Osteoblast (primary cell): Measurements from ENCODE around the gene GPR55. TPM values are rescaled to one million over a fixed set of nuclear protein-coding genes. Genes with fewer than 3 reads are reported as not detected.
"Not testable (repeated sequence)": the region's sequence is repeated elsewhere in the genome, so short reads cannot be mapped to it uniquely, and the experiment has no call there.

Experiments used
- DNase-seq: peaks from one replicate; pipeline ENCODE4 v3.0.0; 2011; ENCODE audit warnings: low spot score, mixed read lengths; ENCODE audit not compliant: insufficient read length; ENCODE audit errors: missing footprints
- H2AFZ ChIP-seq: 2 replicates; pipeline ENCODE4 v1.6.0; 2011; ENCODE audit warnings: mild to moderate bottlenecking, low read length
- H3K27ac ChIP-seq: 2 replicates; pipeline ENCODE4 v1.5.1; 2011; ENCODE audit warnings: mild to moderate bottlenecking, low read depth, low read length, moderate library complexity
- H3K27me3 ChIP-seq: 2 replicates; pipeline ENCODE4 v1.6.0; 2012; ENCODE audit warnings: mild to moderate bottlenecking, control low read depth, inconsistent platforms, low read length, moderate library complexity; ENCODE audit not compliant: insufficient read depth
- H3K36me3 ChIP-seq: 2 replicates; pipeline ENCODE4 v1.5.1; 2011; ENCODE audit warnings: mild to moderate bottlenecking, low read length, control low read depth, moderate library complexity; ENCODE audit not compliant: insufficient read depth
- H3K4me1 ChIP-seq: 2 replicates; pipeline ENCODE4 v1.5.1; 2011; ENCODE audit warnings: mild to moderate bottlenecking, low read length, control low read depth, moderate library complexity; ENCODE audit not compliant: insufficient read depth
- H3K4me2 ChIP-seq: 2 replicates; pipeline ENCODE4 v1.6.0; 2011; ENCODE audit warnings: mild to moderate bottlenecking, low read length; ENCODE audit not compliant: insufficient read depth
- H3K4me3 ChIP-seq: fragments of 200-600 bp; sonication (generic); 3 replicates; pipeline ENCODE4 v1.5.1; 2012; ENCODE audit warnings: mild to moderate bottlenecking, low read length, inconsistent platforms; ENCODE audit not compliant: insufficient read depth
- H3K79me2 ChIP-seq: 2 replicates; pipeline ENCODE4 v1.6.0; 2012; ENCODE audit warnings: mild to moderate bottlenecking, low read length, control low read depth, inconsistent platforms; ENCODE audit not compliant: insufficient read depth
- H3K9me3 ChIP-seq: 2 replicates; pipeline ENCODE4 v1.5.1; 2011; ENCODE audit warnings: low read depth, low read length, control low read depth
- H4K20me1 ChIP-seq: 2 replicates; pipeline ENCODE4 v1.6.0; 2012; ENCODE audit warnings: mild to moderate bottlenecking, low read length, control low read depth; ENCODE audit not compliant: insufficient read depth
- total RNA-seq: library from RNA; depleted of rRNA; stranded (reverse); fragments of >200 nt; gene quantifications from 2 replicates; pipeline ENCODE4 v1.2.3, GENCODE V29; 2012
- TF ChIP-seq, protein P1 (sequence below): IDR thresholded peaks from 2 replicates; pipeline ENCODE4 v1.5.1; 2011; ENCODE audit warnings: mild to moderate bottlenecking, low read depth, low read length, moderate library complexity; ENCODE audit errors: extremely low read depth

GPR55 gene
- total RNA-seq, 1 donor: not detected

DNA sequence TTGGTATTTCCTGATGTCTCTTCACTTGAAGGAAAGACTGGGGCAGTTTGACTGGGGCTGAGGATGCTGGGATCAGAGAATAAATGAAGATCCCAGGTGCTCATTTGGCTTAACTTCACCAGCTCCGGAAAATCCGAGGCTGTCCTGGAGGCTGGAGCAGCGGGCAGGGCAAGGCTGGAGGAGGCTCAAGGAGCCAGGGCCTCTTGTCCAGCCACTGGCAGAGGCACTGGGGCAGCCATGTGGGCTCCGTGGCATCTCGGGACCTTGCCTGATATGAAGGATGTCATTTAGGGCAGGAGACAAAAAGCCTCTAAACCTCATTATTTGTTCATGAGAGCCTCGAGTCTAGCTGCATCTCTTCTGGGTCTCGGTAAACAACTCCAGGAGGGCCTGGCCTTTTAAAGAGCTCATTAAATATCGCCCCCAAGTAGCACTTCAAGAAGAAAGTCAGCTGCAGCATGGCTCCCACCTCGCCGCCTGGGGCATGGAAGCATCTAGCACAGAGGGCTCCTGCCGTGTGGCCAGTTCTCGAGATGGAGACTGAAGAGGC lies 13.5 kb upstream of the GPR55 start:
- TF ChIP-seq, protein P1, sequence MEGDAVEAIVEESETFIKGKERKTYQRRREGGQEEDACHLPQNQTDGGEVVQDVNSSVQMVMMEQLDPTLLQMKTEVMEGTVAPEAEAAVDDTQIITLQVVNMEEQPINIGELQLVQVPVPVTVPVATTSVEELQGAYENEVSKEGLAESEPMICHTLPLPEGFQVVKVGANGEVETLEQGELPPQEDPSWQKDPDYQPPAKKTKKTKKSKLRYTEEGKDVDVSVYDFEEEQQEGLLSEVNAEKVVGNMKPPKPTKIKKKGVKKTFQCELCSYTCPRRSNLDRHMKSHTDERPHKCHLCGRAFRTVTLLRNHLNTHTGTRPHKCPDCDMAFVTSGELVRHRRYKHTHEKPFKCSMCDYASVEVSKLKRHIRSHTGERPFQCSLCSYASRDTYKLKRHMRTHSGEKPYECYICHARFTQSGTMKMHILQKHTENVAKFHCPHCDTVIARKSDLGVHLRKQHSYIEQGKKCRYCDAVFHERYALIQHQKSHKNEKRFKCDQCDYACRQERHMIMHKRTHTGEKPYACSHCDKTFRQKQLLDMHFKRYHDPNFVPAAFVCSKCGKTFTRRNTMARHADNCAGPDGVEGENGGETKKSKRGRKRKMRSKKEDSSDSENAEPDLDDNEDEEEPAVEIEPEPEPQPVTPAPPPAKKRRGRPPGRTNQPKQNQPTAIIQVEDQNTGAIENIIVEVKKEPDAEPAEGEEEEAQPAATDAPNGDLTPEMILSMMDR: no peak
- H4K20me1 ChIP-seq: no peaks in the 10 kb centered on the region
- H3K9me3 ChIP-seq: no peaks in the 10 kb centered on the region
- DNase-seq: peak; percentile 71
- H3K4me2 ChIP-seq: no peak overlapping the region
- H2AFZ ChIP-seq: no peak overlapping the region
- H3K27ac ChIP-seq: no peak overlapping the region
- no peak overlapping the region for H3K4me3 ChIP-seq
- no peaks in the 10 kb centered on the region for H3K4me1 ChIP-seq
- H3K27me3 ChIP-seq: no peaks in the 10 kb centered on the region
- no peaks in the 10 kb centered on the region for H3K36me3 ChIP-seq
- H3K79me2 ChIP-seq: no peaks in the 10 kb centered on the region

DNA sequence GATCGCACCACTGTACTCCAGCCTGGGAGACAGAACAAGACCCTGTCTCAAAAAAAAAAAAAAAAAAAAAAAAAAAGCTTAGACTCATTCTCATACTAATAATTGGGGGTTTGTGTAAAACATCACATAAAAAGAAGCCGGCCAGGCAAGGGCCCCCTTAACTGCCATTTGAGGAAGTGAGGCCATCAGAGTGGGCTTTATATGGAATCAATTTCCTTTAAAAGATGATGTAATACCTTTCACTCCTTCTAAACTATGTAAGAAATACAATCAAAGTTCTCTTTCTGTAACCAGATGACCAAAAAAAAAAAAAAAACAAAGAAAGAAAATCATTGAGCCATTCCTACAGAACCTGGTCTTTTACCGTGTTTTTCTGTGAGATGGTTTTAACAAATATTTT lies 13.1 kb upstream of the GPR55 start:
- no peaks in the 10 kb centered on the region for H3K79me2 ChIP-seq
- H3K4me1 ChIP-seq: no peaks in the 10 kb centered on the region
- H4K20me1 ChIP-seq: no peaks in the 10 kb centered on the region
- no peaks in the 10 kb centered on the region for H3K27me3 ChIP-seq
- no peak overlapping the region for H3K4me3 ChIP-seq
- no peaks in the 10 kb centered on the region for H3K9me3 ChIP-seq
- TF ChIP-seq, protein P1: no peak
- no peaks in the 10 kb centered on the region for H3K36me3 ChIP-seq
- DNase-seq: no peak
- H3K4me2 ChIP-seq: no peak overlapping the region
- no peak overlapping the region for H2AFZ ChIP-seq
- H3K27ac ChIP-seq: no peak overlapping the region

DNA sequence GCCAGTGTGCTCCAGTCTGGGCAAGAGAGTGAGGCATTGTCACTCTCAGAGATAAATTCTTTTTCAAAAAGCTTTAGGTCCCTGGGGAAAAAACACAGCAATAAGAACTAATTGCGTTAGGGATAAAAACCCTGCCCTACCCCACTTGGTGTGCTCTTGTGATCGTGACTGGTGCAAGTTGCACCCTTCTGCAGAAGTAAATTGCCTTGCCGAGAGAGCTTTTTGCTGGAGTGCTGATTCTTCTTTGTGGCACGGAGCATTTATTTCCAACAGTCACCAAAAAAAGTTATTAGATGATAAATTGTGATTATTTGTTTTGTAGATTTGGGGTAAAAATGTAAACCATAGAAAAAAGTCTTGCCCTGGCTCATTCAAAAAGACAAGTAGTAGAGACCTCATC lies 12.3 kb upstream of the GPR55 start:
- TF ChIP-seq, protein P1: no peak
- DNase-seq: no peak
- H3K79me2 ChIP-seq: no peaks in the 10 kb centered on the region
- H3K4me1 ChIP-seq: no peaks in the 10 kb centered on the region
- H3K4me3 ChIP-seq: no peak overlapping the region
- no peak overlapping the region for H3K27ac ChIP-seq
- no peaks in the 10 kb centered on the region for H3K9me3 ChIP-seq
- no peaks in the 10 kb centered on the region for H3K27me3 ChIP-seq
- H2AFZ ChIP-seq: no peak overlapping the region
- H3K36me3 ChIP-seq: no peaks in the 10 kb centered on the region
- no peaks in the 10 kb centered on the region for H4K20me1 ChIP-seq
- no peak overlapping the region for H3K4me2 ChIP-seq

DNA sequence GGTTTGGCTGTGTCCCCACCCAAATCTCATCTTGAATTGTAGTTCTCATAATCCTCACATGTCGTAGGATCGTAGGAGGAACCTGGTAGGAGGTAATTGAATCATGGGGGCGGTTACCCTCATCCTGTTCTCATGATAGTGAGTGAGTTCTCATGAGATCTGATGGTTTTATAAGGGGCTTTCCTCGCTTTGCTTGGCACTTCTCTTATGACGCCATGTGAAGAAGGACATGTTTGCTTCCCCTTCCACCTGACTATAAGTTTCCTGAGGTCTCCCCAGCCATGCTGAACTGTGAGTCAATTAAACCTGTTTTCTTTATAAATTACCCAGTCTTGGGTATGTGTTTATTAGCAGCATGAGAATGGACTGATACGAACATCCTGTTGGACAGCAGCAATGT lies 11.2 kb upstream of the GPR55 start:
- not testable (repeated sequence) for H3K9me3 ChIP-seq, H3K36me3 ChIP-seq, H3K79me2 ChIP-seq, H3K27me3 ChIP-seq, H3K27ac ChIP-seq, H3K4me2 ChIP-seq, H2AFZ ChIP-seq, H3K4me1 ChIP-seq, H4K20me1 ChIP-seq, H3K4me3 ChIP-seq
- DNase-seq: peak; percentile 72
